ENCODE data around the gene PFN1.

Gene PFN1

GRCh38 chr17:4897198-4897687 is 51.1 kb downstream of the PFN1 start:
- in situ Hi-C loops (cut with HindIII; ENCODE audit: low sequenced_read_pairs): no loop called here

GRCh38 chr17:4896332-4897197 is 51.8 kb downstream of the PFN1 start:
- in situ Hi-C loops (cut with HindIII; ENCODE audit: low sequenced_read_pairs): no loop called here

DNA sequence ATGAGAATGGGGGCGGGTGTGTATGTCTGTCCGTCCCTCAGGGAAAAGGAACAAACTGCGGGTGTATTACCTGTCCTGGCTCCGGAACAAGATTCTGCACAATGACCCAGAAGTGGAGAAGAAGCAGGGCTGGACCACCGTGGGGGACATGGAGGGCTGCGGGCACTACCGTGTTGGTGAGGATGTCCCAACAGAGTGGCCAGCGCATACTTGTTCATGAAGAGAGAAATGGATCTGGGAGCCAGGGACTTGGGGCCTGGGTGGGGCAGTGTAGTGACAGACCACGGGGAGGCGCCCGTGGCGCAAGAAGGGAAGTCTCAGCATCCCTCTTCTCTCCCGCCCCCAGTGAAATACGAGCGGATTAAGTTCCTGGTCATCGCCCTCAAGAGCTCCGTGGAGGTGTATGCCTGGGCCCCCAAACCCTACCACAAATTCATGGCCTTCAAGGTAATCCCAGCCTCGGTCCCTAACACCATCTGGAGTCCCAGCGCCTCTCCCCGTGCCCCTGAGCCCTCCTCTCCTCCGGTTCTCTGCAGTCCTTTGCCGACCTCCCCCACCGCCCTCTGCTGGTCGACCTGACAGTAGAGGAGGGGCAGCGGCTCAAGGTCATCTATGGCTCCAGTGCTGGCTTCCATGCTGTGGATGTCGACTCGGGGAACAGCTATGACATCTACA is 52.5 kb downstream of the PFN1 start:
- in situ Hi-C loops (cut with HindIII; ENCODE audit: low sequenced_read_pairs): no loop called here

Measured in DLD1 (cell line).